H1 (cell line): ENCODE data around the gene NHSL2. TPM values are rescaled to one million over a fixed set of nuclear protein-coding genes. Genes with fewer than 3 reads are reported as not detected.

Experiments
- CHD1 ChIP-seq: IDR thresholded peaks from 2 replicates; pipeline ENCODE4 v1.6.1; 2012; ENCODE audit warnings: low read depth, low read length, improper control_type of control experiment
- GTF2F1 ChIP-seq: IDR thresholded peaks from 2 replicates; pipeline ENCODE4 v1.6.1; 2012; ENCODE audit warnings: low read depth, low read length, improper control_type of control experiment, borderline replicate concordance
- HDAC2 ChIP-seq, 2 experiments: fragments of 300-600 bp in 1 of 2; sonication (generic) in 1 of 2; IDR thresholded peaks; 2 replicates each; pipeline ENCODE4 v1.6.1; 2011 to 2012; ENCODE audit warnings: low read depth in 2 of 2, low read length in 2 of 2, mild to moderate bottlenecking in 2 of 2, moderate library complexity in 2 of 2, borderline replicate concordance in 1 of 2, inconsistent platforms in 1 of 2
- NRF1 ChIP-seq: IDR thresholded peaks from 2 replicates; pipeline ENCODE4 v1.6.1; 2011; ENCODE audit warnings: mild to moderate bottlenecking, low read depth, low read length, improper control_type of control experiment
- RAD21 ChIP-seq, 2 experiments: IDR thresholded peaks in 1 of 2; conservative IDR thresholded peaks in 1 of 2; 2 replicates each; pipeline ENCODE4 v1.6.1; 2011; ENCODE audit warnings: low read depth in 2 of 2, low read length in 2 of 2, improper control_type of control experiment in 1 of 2, inconsistent platforms in 1 of 2, mild to moderate bottlenecking in 1 of 2, moderate library complexity in 1 of 2
- TEAD4 ChIP-seq: IDR thresholded peaks from 2 replicates; pipeline ENCODE4 v1.6.1; 2012; ENCODE audit warnings: low read depth, low read length, inconsistent platforms, mixed read lengths
- YY1 ChIP-seq: IDR thresholded peaks from 2 replicates; pipeline ENCODE4 v1.6.1; 2011; ENCODE audit warnings: low read depth, mild to moderate bottlenecking, low read length
- polyA plus RNA-seq, 7 experiments: library from polyadenylated mRNA; depleted of rRNA in 3 of 7; stranded (reverse) in 5 of 7; unstranded in 2 of 7; fragments of >200 nt in 5 of 7; fragments of 200-250 nt in 2 of 7; gene quantifications; 1 replicate in 5 of 7; 2 replicates in 1 of 7; 4 replicates in 1 of 7; pipeline versions ENCODE4 v1.2.1 to v1.2.3, GENCODE V29; 2011 to 2013; ENCODE audit warnings: missing spikeins in 2 of 7, mixed read lengths in 2 of 7
- total RNA-seq: library from RNA; stranded (reverse); fragmentation: NEBNext Ultra II Directional; extraction: Animal tissue kit (Norgen Biotek cat#: 25700); gene quantifications from 2 replicates; pipeline ENCODE4 v1.2.1, GENCODE V29; 2021
- TF ChIP-seq, protein P1 (sequence below): fragments of 300-600 bp; sonication (generic); IDR thresholded peaks from 2 replicates; pipeline ENCODE4 v1.7.1; 2012; ENCODE audit warnings: low read length, moderate library complexity, mild to moderate bottlenecking, inconsistent platforms; ENCODE audit not compliant: insufficient replicate concordance
- TF ChIP-seq, protein P2 (sequence below): IDR thresholded peaks from 2 replicates; pipeline ENCODE4 v1.6.1; 2012; ENCODE audit warnings: inconsistent platforms
- TF ChIP-seq, protein P3 (sequence below): IDR thresholded peaks from 2 replicates; pipeline ENCODE4 v1.6.1; 2011; ENCODE audit warnings: low read depth, mild to moderate bottlenecking, low read length; ENCODE audit not compliant: insufficient read depth

NHSL2 gene
- total and polyA plus RNA-seq, 2 of the 8 experiments (the other 6 are each of a cell fraction or from before 2014, with no cell fraction given) = 3.7 to 7.2 TPM

DNA sequence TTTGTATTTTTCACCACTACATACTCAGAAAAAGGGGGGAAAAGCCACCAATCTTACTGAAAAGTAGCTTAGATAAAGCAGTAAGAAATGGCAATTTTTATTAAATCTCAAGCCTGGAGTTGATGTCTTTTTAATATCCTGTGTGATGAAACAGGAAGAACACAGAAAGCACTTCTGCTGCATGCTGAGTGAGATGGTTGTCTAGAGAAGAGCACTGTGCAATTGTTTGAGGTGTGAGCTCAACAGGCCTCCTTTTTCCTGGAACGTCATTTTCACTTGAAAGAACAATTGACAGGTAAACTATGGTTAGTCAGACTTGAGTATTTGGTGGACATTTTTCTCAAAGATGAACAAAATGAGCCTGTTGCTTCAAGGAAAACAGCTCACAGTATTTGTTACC, 147.2 kb downstream of the NHSL2 start (continued):
- TF ChIP-seq, protein P1, sequence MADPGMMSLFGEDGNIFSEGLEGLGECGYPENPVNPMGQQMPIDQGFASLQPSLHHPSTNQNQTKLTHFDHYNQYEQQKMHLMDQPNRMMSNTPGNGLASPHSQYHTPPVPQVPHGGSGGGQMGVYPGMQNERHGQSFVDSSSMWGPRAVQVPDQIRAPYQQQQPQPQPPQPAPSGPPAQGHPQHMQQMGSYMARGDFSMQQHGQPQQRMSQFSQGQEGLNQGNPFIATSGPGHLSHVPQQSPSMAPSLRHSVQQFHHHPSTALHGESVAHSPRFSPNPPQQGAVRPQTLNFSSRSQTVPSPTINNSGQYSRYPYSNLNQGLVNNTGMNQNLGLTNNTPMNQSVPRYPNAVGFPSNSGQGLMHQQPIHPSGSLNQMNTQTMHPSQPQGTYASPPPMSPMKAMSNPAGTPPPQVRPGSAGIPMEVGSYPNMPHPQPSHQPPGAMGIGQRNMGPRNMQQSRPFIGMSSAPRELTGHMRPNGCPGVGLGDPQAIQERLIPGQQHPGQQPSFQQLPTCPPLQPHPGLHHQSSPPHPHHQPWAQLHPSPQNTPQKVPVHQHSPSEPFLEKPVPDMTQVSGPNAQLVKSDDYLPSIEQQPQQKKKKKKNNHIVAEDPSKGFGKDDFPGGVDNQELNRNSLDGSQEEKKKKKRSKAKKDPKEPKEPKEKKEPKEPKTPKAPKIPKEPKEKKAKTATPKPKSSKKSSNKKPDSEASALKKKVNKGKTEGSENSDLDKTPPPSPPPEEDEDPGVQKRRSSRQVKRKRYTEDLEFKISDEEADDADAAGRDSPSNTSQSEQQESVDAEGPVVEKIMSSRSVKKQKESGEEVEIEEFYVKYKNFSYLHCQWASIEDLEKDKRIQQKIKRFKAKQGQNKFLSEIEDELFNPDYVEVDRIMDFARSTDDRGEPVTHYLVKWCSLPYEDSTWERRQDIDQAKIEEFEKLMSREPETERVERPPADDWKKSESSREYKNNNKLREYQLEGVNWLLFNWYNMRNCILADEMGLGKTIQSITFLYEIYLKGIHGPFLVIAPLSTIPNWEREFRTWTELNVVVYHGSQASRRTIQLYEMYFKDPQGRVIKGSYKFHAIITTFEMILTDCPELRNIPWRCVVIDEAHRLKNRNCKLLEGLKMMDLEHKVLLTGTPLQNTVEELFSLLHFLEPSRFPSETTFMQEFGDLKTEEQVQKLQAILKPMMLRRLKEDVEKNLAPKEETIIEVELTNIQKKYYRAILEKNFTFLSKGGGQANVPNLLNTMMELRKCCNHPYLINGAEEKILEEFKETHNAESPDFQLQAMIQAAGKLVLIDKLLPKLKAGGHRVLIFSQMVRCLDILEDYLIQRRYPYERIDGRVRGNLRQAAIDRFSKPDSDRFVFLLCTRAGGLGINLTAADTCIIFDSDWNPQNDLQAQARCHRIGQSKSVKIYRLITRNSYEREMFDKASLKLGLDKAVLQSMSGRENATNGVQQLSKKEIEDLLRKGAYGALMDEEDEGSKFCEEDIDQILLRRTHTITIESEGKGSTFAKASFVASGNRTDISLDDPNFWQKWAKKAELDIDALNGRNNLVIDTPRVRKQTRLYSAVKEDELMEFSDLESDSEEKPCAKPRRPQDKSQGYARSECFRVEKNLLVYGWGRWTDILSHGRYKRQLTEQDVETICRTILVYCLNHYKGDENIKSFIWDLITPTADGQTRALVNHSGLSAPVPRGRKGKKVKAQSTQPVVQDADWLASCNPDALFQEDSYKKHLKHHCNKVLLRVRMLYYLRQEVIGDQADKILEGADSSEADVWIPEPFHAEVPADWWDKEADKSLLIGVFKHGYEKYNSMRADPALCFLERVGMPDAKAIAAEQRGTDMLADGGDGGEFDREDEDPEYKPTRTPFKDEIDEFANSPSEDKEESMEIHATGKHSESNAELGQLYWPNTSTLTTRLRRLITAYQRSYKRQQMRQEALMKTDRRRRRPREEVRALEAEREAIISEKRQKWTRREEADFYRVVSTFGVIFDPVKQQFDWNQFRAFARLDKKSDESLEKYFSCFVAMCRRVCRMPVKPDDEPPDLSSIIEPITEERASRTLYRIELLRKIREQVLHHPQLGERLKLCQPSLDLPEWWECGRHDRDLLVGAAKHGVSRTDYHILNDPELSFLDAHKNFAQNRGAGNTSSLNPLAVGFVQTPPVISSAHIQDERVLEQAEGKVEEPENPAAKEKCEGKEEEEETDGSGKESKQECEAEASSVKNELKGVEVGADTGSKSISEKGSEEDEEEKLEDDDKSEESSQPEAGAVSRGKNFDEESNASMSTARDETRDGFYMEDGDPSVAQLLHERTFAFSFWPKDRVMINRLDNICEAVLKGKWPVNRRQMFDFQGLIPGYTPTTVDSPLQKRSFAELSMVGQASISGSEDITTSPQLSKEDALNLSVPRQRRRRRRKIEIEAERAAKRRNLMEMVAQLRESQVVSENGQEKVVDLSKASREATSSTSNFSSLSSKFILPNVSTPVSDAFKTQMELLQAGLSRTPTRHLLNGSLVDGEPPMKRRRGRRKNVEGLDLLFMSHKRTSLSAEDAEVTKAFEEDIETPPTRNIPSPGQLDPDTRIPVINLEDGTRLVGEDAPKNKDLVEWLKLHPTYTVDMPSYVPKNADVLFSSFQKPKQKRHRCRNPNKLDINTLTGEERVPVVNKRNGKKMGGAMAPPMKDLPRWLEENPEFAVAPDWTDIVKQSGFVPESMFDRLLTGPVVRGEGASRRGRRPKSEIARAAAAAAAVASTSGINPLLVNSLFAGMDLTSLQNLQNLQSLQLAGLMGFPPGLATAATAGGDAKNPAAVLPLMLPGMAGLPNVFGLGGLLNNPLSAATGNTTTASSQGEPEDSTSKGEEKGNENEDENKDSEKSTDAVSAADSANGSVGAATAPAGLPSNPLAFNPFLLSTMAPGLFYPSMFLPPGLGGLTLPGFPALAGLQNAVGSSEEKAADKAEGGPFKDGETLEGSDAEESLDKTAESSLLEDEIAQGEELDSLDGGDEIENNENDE = no peak
- no peak for TF ChIP-seq YY1
- TF ChIP-seq HDAC2 (IDR thresholded peaks at IDR 0.05; ENCODE audit: borderline replicate concordance in 1 of 2, low read depth in 2 of 2, low read length in 2 of 2) = no peak
- no peak for TF ChIP-seq NRF1
- TF ChIP-seq RAD21 (IDR thresholded peaks at IDR 0.05 in 1 of 2, conservative IDR thresholded peaks at IDR 0.05 in 1 of 2; ENCODE audit: low read depth in 2 of 2, low read length in 2 of 2) = no peak
- TF ChIP-seq, protein P2, sequence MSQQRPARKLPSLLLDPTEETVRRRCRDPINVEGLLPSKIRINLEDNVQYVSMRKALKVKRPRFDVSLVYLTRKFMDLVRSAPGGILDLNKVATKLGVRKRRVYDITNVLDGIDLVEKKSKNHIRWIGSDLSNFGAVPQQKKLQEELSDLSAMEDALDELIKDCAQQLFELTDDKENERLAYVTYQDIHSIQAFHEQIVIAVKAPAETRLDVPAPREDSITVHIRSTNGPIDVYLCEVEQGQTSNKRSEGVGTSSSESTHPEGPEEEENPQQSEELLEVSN = no peak
- TF ChIP-seq, protein P3, sequence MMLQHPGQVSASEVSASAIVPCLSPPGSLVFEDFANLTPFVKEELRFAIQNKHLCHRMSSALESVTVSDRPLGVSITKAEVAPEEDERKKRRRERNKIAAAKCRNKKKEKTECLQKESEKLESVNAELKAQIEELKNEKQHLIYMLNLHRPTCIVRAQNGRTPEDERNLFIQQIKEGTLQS = no peak
- no peak for TF ChIP-seq GTF2F1
- no peak for TF ChIP-seq CHD1
- no peak for TF ChIP-seq TEAD4
- TF ChIP-seq, all 59 proteins: peak for 0
